Measurements from ENCODE around the gene CCDC106.
A peak's percentile ranks its signal among the peaks of the same experiment; 100 is the strongest.

The CCDC106 gene

GRCh38 chr19:55652311-55653128 is 4.5 kb downstream of the CCDC106 start:
- peak in 1 of 3 donors; percentile 12 for DNase-seq

GRCh38 chr19:55653651-55654322 is 5.8 kb downstream of the CCDC106 start:
- DNase-seq = peak; percentile 99

- DNase-seq = peak; percentile 99 to 100 (median 100)
Observed at GRCh38 chr19:55654323-55654867, 6.4 kb downstream of the CCDC106 start.

- peak; percentile 94 to 98 (median 98) for DNase-seq
Observed at GRCh38 chr19:55654868-55655647, 7.0 kb downstream of the CCDC106 start, which contains the start of gene U2AF2. Gene U2AF2 (plus strand): TSS chr19:55655035. CDS start chr19:55655105, 70 bp downstream.

GRCh38 chr19:55655648-55656040 is 7.6 kb downstream of the CCDC106 start:
- no peak for DNase-seq

- no peak for DNase-seq
Observed at GRCh38 chr19:55656552-55656951, 8.5 kb downstream of the CCDC106 start.

- no peak for DNase-seq
Observed at GRCh38 chr19:55656988-55657747, 9.2 kb downstream of the CCDC106 start.

- no peak for DNase-seq
Observed at GRCh38 chr19:55658846-55659459, 10.9 kb downstream of the CCDC106 start.

- DNase-seq = no peak
Observed at GRCh38 chr19:55659822-55660221, 11.8 kb downstream of the CCDC106 start.

GRCh38 chr19:55660404-55660803 is 12.4 kb downstream of the CCDC106 start:
- DNase-seq = no peak

- no peak for DNase-seq
Observed at GRCh38 chr19:55660991-55661390, 13.0 kb downstream of the CCDC106 start.

- no peak for DNase-seq
Observed at GRCh38 chr19:55661826-55662225, 13.8 kb downstream of the CCDC106 start.

- no peak for DNase-seq
Observed at GRCh38 chr19:55663846-55664536, 16.0 kb downstream of the CCDC106 start.

- DNase-seq = no peak
Observed at GRCh38 chr19:55666343-55667005, 18.5 kb downstream of the CCDC106 start.

- no peak for DNase-seq
Observed at GRCh38 chr19:55667006-55667381, 19.0 kb downstream of the CCDC106 start.

- no peak for DNase-seq
Observed at GRCh38 chr19:55667511-55667910, 19.5 kb downstream of the CCDC106 start.

GRCh38 chr19:55667958-55668357 is 19.9 kb downstream of the CCDC106 start:
- no peak for DNase-seq

GRCh38 chr19:55668603-55669348 is 20.8 kb downstream of the CCDC106 start:
- no peak for DNase-seq

GRCh38 chr19:55669418-55670279 is 21.6 kb downstream of the CCDC106 start:
- no peak for DNase-seq

Measured in suppressor macrophage treated with lipopolysaccharide for 1 hour (primary cell).